Ramos (cell line): ENCODE measurements around the gene YDJC.
"Not testable (repeated sequence)": the region's sequence is repeated elsewhere in the genome, so short reads cannot be mapped to it uniquely, and the experiment has no call there.

ENCODE experiments used
- in situ Hi-C: fragments of 300-500 bp; cut with MboI; formaldehyde crosslinking; loops from one replicate; pipeline ENCODE4 v1.14.3; 2022; ENCODE audit warnings: low sequenced_read_pairs; ENCODE audit not compliant: unreplicated experiment

YDJC gene

DNA sequence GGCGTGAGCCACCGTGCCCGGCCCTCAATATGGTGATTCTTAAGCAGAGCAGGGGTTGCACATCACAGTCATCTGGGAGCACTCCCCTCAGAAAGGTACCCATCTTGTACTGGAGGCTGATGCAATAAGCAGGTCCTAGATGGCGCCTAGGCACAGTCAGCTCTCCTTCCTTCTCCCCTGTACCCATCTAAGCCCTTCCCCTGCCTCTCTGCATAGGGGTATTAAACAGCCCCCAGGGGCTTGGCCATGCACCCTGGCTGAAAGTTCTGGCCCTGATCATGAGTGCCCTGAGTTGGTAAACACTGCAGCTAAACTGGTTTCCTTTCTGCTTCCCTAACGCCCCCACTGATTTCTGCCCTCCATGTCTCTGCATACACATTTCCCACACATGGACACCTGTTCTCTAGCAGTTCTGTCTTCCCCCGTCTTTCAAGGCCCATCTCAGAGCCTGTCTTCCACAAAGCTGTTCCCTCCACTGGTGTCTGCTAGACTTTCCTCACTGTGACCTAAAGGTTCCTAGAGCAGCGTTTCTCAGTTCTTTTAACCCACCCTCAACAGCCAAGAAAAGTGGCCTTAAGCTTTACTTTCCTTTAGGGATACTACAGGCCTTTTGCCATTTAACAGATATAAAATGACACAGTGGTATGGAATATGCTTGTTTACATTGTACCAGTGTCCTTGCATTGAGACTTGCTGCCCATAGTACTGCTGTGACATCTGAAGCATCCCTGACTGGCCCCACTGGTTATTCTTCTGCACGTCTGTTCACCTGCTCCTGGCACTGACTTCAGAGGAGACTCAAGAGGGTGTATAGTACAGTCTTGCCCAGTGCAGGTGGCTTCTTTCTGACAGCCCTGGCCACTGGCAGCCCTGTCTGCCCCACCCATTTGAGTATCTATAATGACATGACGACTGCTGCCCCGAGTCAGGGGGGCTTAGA lies 46.8 kb downstream of the YDJC start:
- in situ Hi-C loops = no loop called here

DNA sequence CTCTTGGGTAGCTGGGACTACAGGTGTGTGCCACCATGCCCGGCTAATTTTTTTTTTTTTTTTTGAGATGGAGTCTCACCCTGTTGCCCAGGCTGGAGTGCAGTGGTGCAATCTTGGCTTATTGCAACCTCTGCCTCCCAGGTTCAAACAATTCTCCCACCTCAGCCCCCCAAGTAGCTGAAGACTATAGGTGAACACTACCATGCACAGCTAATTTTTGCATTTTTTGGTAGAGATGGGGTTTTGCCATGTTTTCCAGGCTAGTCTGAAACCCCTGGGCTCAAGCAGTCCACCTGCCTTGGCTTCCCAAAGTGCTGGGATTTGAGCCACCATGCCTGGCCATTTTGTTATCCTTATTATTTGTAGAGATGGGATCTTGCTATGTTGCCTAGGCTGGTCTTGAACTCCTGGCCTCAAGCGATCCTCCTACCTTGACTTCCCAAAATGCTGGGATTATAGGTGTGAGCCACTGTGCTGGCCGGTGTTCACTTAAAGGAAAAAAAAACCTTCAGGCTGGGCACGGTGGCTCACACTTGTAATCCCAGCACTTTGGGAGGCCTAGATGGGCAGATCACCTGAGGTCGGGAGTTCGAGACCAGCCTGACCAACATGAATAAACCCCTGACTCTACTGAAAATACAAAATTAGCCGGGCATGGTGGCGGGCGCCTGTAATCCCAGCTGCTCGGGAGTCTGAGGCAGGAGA lies 48.7 kb downstream of the YDJC start:
- in situ Hi-C loops = not testable (repeated sequence)

DNA sequence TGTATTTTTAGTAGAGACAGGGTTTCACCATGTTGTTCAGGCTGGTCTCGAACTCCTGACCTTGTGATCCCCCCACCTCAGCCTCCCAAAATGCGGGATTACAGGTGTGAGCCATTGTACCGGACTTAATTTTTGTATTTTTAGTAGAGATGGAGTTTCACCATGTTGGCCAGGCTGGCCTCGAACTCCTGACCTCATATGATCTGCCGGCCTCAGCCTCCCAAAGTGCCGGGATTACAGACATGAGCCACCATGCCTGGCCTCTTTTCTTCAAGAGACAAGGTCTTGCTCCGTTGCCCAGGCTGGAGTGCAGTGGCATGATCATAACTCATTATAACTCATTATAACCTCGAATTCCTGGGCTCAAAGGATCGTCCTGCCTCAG lies 49.2 kb downstream of the YDJC start:
- in situ Hi-C loops = not testable (repeated sequence)

DNA sequence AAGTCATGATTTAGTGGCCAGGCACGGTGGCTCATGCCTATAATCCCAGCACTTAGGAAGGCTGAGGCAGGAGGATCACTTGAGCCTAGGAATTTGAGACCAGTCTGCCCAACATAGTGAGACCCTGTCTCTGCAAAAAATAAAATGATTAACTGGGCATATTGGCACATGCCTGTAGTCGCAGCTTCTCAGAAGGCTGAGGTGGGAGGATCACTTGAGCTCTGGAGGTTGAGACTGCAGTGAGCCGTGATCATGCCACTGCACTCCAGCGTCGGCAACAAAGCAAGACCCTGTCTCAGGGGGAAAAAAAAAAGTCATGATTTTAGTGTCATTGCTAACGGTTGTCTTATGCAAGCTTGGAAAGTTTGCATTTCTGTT lies 50.4 kb downstream of the YDJC start:
- in situ Hi-C loops = no loop called here
